ENCODE data around the gene MITF. TPM values are rescaled to one million over a fixed set of nuclear protein-coding genes. Genes with fewer than 3 reads are reported as not detected.

The MITF gene
- total RNA-seq, 1 donor from 2014 or later, result 8.7 TPM

DNA sequence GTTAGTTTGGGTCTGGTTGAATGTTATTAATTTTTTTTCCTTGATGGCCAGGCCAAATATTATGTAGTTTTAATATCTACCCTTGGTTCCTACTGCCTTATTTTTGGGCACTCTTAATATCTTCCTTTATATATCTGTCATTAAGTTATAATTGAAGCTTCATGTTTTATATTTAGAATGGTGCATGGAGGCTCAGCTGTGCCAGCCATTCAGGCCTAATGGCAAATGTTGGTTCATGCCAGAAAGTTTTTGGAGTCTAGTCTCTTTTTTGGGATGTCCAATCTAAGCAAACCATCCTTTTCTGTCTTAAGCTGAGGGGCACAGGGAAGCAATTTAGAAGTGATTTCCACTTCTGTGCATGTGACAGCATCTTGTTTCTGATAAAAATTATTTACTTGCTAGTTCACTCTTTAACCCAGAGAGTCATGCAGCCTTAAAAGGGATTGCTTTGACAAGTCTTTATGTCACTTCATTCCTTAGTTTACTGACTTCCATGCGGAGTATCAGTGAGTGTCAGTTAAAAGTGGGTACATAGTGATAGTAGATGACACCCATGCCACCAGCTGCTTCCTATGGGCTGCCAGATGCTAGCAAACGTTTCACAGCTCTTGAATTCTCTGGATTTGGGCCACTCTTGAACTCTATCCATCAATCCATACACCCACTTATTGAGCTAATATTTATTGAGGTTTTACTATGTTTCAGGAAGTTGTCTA lies 33.0 kb downstream of the MITF start:
- H3K9me3 Mint-ChIP-seq, result peaks cover 6% of the 10 kb centered on the region
- no peak overlapping the region for H3K27ac Mint-ChIP-seq
- H3K27me3 Mint-ChIP-seq, result no peaks in the 10 kb centered on the region
- TF ChIP-seq, protein P1, sequence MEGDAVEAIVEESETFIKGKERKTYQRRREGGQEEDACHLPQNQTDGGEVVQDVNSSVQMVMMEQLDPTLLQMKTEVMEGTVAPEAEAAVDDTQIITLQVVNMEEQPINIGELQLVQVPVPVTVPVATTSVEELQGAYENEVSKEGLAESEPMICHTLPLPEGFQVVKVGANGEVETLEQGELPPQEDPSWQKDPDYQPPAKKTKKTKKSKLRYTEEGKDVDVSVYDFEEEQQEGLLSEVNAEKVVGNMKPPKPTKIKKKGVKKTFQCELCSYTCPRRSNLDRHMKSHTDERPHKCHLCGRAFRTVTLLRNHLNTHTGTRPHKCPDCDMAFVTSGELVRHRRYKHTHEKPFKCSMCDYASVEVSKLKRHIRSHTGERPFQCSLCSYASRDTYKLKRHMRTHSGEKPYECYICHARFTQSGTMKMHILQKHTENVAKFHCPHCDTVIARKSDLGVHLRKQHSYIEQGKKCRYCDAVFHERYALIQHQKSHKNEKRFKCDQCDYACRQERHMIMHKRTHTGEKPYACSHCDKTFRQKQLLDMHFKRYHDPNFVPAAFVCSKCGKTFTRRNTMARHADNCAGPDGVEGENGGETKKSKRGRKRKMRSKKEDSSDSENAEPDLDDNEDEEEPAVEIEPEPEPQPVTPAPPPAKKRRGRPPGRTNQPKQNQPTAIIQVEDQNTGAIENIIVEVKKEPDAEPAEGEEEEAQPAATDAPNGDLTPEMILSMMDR (conservative IDR thresholded peaks at IDR 0.05), result no peak
- H3K36me3 Mint-ChIP-seq, result no peaks in the 10 kb centered on the region
- peaks cover 8% of the 10 kb centered on the region for H3K4me1 Mint-ChIP-seq (ENCODE audit: unreplicated experiment)
- H3K4me3 Mint-ChIP-seq, result no peak overlapping the region
- no peak for DNase-seq (ENCODE audit: extremely low spot score, unreplicated experiment)

DNA sequence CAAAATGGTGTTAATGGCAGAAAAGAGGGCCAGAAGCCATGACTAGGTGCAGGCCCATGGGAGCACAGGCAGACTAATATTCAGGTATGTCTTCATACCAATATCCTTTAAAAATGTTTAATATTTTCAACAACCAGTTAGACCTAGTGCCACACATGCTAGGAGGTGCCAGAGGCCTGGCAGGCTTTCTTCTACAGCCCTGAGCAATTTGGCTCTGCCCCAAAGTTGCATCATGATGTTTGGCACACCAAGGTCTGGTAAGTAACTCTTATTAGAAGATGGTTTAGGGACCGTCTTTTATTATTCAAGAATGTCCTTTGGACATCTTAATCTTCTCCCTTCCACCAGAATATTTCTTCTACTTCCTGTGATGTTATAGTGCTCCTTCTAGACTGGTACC lies 34.8 kb downstream of the MITF start:
- no peak for DNase-seq (ENCODE audit: extremely low spot score, unreplicated experiment)
- H3K9me3 Mint-ChIP-seq, result peaks cover 6% of the 10 kb centered on the region
- no peaks in the 10 kb centered on the region for H3K27me3 Mint-ChIP-seq
- H3K4me1 Mint-ChIP-seq (ENCODE audit: unreplicated experiment), result peaks cover 8% of the 10 kb centered on the region
- no peak overlapping the region for H3K4me3 Mint-ChIP-seq
- TF ChIP-seq, protein P1 (conservative IDR thresholded peaks at IDR 0.05), result no peak
- H3K27ac Mint-ChIP-seq, result no peak overlapping the region
- no peaks in the 10 kb centered on the region for H3K36me3 Mint-ChIP-seq

DNA sequence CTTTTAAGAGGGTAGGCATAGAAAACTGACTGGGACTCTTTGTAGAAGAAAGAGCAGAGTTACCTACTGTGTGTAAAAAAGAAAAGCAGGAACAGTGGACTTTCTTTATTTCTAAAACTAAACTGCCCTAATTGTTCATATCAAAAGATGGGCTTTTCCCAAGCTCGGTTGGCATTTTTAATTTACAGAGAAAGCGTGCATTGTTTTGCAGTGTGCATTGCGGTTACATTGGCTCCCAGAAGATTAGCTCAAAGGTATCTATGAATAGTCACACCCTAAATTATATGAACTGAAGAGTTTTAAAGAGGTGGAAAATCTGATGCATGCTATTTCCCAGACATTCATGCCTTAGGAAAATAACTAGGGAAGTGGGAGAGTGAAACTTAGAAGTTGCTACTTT lies 36.5 kb downstream of the MITF start:
- TF ChIP-seq, protein P1 (conservative IDR thresholded peaks at IDR 0.05), result no peak
- H3K27me3 Mint-ChIP-seq, result no peaks in the 10 kb centered on the region
- no peaks in the 10 kb centered on the region for H3K4me1 Mint-ChIP-seq (ENCODE audit: unreplicated experiment)
- no peaks in the 10 kb centered on the region for H3K36me3 Mint-ChIP-seq
- no peak overlapping the region for H3K4me3 Mint-ChIP-seq
- H3K9me3 Mint-ChIP-seq, result no peaks in the 10 kb centered on the region
- H3K27ac Mint-ChIP-seq, result no peak overlapping the region
- no peak for DNase-seq (ENCODE audit: extremely low spot score, unreplicated experiment)

DNA sequence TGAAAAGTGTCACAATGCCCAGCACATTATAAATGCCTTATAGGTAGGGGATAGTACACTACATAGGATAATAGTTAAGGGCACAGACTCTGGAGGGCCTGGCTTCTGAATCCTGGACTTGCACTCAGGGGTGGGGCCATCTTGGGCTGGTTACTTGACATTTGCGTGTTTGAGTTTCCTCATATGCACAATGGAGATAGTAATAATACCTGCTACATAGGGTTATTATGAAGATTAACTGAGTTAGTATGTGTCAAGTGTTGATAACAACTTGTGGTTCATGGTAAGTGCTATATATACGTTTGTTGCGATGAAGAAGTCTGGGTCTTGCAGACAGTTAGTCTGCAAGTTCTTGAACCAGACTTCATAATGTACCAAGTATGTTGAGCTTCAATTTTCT lies 37.0 kb downstream of the MITF start:
- no peaks in the 10 kb centered on the region for H3K36me3 Mint-ChIP-seq
- DNase-seq (ENCODE audit: extremely low spot score, unreplicated experiment), result no peak
- TF ChIP-seq, protein P1 (conservative IDR thresholded peaks at IDR 0.05), result no peak
- H3K9me3 Mint-ChIP-seq, result no peaks in the 10 kb centered on the region
- no peaks in the 10 kb centered on the region for H3K27me3 Mint-ChIP-seq
- H3K4me3 Mint-ChIP-seq, result no peak overlapping the region
- H3K27ac Mint-ChIP-seq, result no peak overlapping the region
- H3K4me1 Mint-ChIP-seq (ENCODE audit: unreplicated experiment), result no peaks in the 10 kb centered on the region

DNA sequence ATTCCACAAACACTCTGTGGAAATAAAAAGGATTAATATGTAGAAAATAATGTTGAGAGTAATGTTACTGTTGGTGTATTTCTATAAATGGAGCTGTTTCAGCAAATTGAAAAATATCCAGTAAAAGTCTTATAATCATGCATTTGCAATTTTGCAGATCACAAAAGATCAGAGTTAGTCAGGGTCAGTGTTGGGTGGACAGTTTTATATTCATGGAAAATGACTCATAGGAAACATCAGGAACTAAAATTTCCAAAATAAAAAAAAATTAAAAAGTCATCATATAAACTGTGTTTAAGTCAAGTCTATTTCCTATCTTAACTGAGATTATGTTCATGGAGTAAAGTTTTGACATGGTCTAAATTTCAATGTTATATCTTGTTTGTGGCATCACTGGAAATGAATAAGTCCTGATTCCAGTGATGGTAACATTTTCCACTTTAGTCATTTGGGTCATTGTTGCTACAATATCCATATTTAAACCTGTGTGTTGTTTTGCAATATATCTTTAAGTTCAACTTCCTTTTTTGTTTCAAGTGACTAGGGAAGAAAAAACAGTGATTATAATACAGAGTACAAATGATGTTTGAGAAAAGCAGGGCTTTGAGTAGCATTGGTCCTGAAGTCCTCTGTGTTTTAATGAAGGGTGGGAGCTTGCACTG lies 37.8 kb downstream of the MITF start:
- H3K4me3 Mint-ChIP-seq, result no peak overlapping the region
- TF ChIP-seq, protein P1 (conservative IDR thresholded peaks at IDR 0.05), result no peak
- H3K9me3 Mint-ChIP-seq, result no peaks in the 10 kb centered on the region
- H3K36me3 Mint-ChIP-seq, result no peaks in the 10 kb centered on the region
- H3K27me3 Mint-ChIP-seq, result no peaks in the 10 kb centered on the region
- H3K4me1 Mint-ChIP-seq (ENCODE audit: unreplicated experiment), result no peaks in the 10 kb centered on the region
- no peak overlapping the region for H3K27ac Mint-ChIP-seq
- no peak for DNase-seq (ENCODE audit: extremely low spot score, unreplicated experiment)
